Endothelial cell of umbilical vein (primary cell): ENCODE measurements around the gene TSPAN18. TPM values are rescaled to one million over a fixed set of nuclear protein-coding genes. Genes with fewer than 3 reads are reported as not detected.

Experiments
- BruUV-seq: library from RNA; stranded (reverse); fragments of 400-500 nt; replicated peaks from 2 replicates; lab custom pipeline; 2021; lab: Mats Ljungman, UMichigan
- CTCF ChIA-PET: fragments of 300-600, 350-600 bp; sonication (Branson Sonifier 250); formaldehyde crosslinking; loops from one replicate; lab custom pipeline; 2021; ENCODE audit warnings: antibody characterized with exemption, inconsistent platforms; lab: Charles Lee
- POLR2A ChIA-PET: fragments of 300-600, 350-600 bp; sonication (Branson Sonifier 250); formaldehyde crosslinking; loops from one replicate; lab custom pipeline; 2021; ENCODE audit warnings: antibody characterized with exemption, inconsistent platforms; lab: Charles Lee
- DNase-seq: peaks from one replicate; pipeline ENCODE4 v3.0.0-alpha.2; 2011; ENCODE audit warnings: low read depth, low spot score
- FAIRE-seq: peaks from 2 replicates; lab custom pipeline; 2011; peaks lifted over from hg19 to GRCh38; lab: Jason Lieb, UNC
- H2AFZ ChIP-seq: 2 replicates; pipeline ENCODE4 v1.6.0; 2012; ENCODE audit warnings: low read depth, low read length, control low read depth, inconsistent platforms
- H3K27ac ChIP-seq: 2 replicates; pipeline ENCODE4 v1.5.1; 2011; ENCODE audit warnings: low read depth, mild to moderate bottlenecking, control low read depth, low read length, moderate library complexity; ENCODE audit not compliant: insufficient read depth
- H3K27me3 ChIP-seq, 2 experiments: 2 replicates each; pipeline versions ENCODE4 v1.6.0 to v1.6.1; 2011; ENCODE audit warnings: low read length in 2 of 2, mixed read lengths in 1 of 2; ENCODE audit not compliant: control insufficient read depth in 2 of 2, insufficient read depth in 2 of 2
- H3K36me3 ChIP-seq, 2 experiments: 2 replicates in 1 of 2; 3 replicates in 1 of 2; pipeline ENCODE4 v1.5.1; 2011; ENCODE audit warnings: low read length in 2 of 2, mild to moderate bottlenecking in 1 of 2, moderate library complexity in 1 of 2; ENCODE audit not compliant: control insufficient read depth in 2 of 2, insufficient read depth in 2 of 2; ENCODE audit errors: extremely low read depth in 1 of 2
- H3K4me1 ChIP-seq: 3 replicates; pipeline ENCODE4 v1.5.1; 2011; ENCODE audit warnings: mild to moderate bottlenecking, low read length; ENCODE audit not compliant: control insufficient read depth, insufficient read depth; ENCODE audit errors: extremely low read depth
- H3K4me2 ChIP-seq: 2 replicates; pipeline ENCODE4 v1.6.1; 2011; ENCODE audit warnings: low read length, control low read depth, mixed read lengths; ENCODE audit not compliant: insufficient read depth
- H3K4me3 ChIP-seq, 3 experiments: fragments of 200-600 bp in 1 of 3; sonication (generic), shearing (Covaris generic) in 1 of 3; replicated peaks in 1 of 3; 2 replicates each; pipeline ENCODE4 v1.5.1; 2011 to 2016; ENCODE audit warnings: control low read depth in 3 of 3, low read length in 3 of 3, mild to moderate bottlenecking in 2 of 3, inconsistent platforms in 1 of 3, low read depth in 1 of 3, moderate library complexity in 1 of 3; ENCODE audit not compliant: insufficient read depth in 1 of 3
- H3K79me2 ChIP-seq: 2 replicates; pipeline ENCODE4 v1.6.0; 2012; ENCODE audit warnings: low read length, inconsistent platforms; ENCODE audit not compliant: control insufficient read depth, insufficient read depth
- H3K9ac ChIP-seq: replicated peaks from 2 replicates; pipeline ENCODE3; 2011; ENCODE audit warnings: low read length, control low read depth; ENCODE audit not compliant: insufficient read depth; ENCODE audit errors: extremely low read depth
- H3K9me1 ChIP-seq: replicated peaks from 3 replicates; pipeline ENCODE4 v1.6.0; 2011; ENCODE audit warnings: mild to moderate bottlenecking, low read length; ENCODE audit not compliant: control insufficient read depth, insufficient read depth; ENCODE audit errors: extremely low read depth
- H3K9me3 ChIP-seq: replicated peaks from 2 replicates; pipeline ENCODE4 v1.5.1; 2012; ENCODE audit warnings: low read length, inconsistent platforms; ENCODE audit not compliant: control insufficient read depth, insufficient read depth
- H4K20me1 ChIP-seq: replicated peaks from 2 replicates; pipeline ENCODE3; 2011; ENCODE audit warnings: mild to moderate bottlenecking, low read length; ENCODE audit not compliant: control insufficient read depth, insufficient read depth; ENCODE audit errors: extremely low read depth
- EZH2 ChIP-seq: IDR thresholded peaks from 2 replicates; pipeline ENCODE4 v1.6.1; 2012; ENCODE audit warnings: borderline replicate concordance, low read depth, mild to moderate bottlenecking, moderate library complexity, low read length, inconsistent platforms; ENCODE audit not compliant: severe bottlenecking
- FOS ChIP-seq: IDR thresholded peaks from 2 replicates; pipeline ENCODE4 v1.6.1; 2011; ENCODE audit warnings: mild to moderate bottlenecking, low read length, moderate library complexity, borderline replicate concordance; ENCODE audit not compliant: insufficient read depth
- GATA2 ChIP-seq: IDR thresholded peaks from 2 replicates; pipeline ENCODE4 v1.7.0; 2011; ENCODE audit warnings: low read depth, mild to moderate bottlenecking, moderate library complexity, mixed read lengths, low read length; ENCODE audit not compliant: insufficient read length, insufficient read depth
- MAX ChIP-seq: IDR thresholded peaks from 2 replicates; pipeline ENCODE4 v1.6.1; 2011; ENCODE audit not compliant: insufficient read depth, insufficient read length
- MYC ChIP-seq: IDR thresholded peaks from one replicate; pipeline ENCODE4 v1.6.1; 2011; ENCODE audit warnings: mild to moderate bottlenecking, low read depth, low read length
- POLR2A ChIP-seq: IDR thresholded peaks from 2 replicates; pipeline ENCODE4 v1.6.1; 2012; ENCODE audit warnings: low read depth, mild to moderate bottlenecking, control low read depth, low read length
- POLR2AphosphoS5 ChIP-seq: IDR thresholded peaks from 2 replicates; pipeline ENCODE4 v1.6.1; 2012; ENCODE audit warnings: low read depth, mild to moderate bottlenecking, control low read depth, low read length, moderate library complexity; ENCODE audit not compliant: insufficient read depth
- dilution Hi-C: fragments of 300-500 bp; cut with MboI; formaldehyde crosslinking; loops from one replicate; pipeline ENCODE4 v1.15.0; 2019; ENCODE audit warnings: low sequenced_read_pairs; ENCODE audit not compliant: extremely low pct_ligation_motif_present
- intact Hi-C: fragments of 100-400 bp; cut with micrococcal nuclease; formaldehyde crosslinking; loops from one replicate; pipeline ENCODE4 v1.10.0; 2022
- polyA plus RNA-seq, 4 experiments: library from polyadenylated mRNA; depleted of rRNA in 3 of 4; stranded (reverse) in 3 of 4; unstranded in 1 of 4; fragments of >200 nt; gene quantifications; 2 replicates each; pipeline versions ENCODE4 v1.2.1 to v1.2.3, GENCODE V29; 2011 to 2012; ENCODE audit warnings: missing spikeins in 1 of 4
- total RNA-seq: library from RNA; stranded (reverse); gene quantifications from 2 replicates; pipeline ENCODE4 v1.2.3, GENCODE V29; 2021

The TSPAN18 gene
- total and polyA plus RNA-seq, 2 donors (not counting 3 experiments of a cell fraction or from before 2014, with no cell fraction given): 32.2 to 118 TPM

GRCh38 chr11:44787981-44788380 is 61.2 kb downstream of the TSPAN18 start:
- intact Hi-C loops (loop anchor here (5.0 kb wide), 1 partner anchor 74 kb away; no protein-coding TSS in a partner anchor), dilution Hi-C loops (no loop called here)
- no peak overlapping the region for H3K4me2 ChIP-seq
- no peak overlapping the region for H3K9ac ChIP-seq
- peaks cover 15% of the 10 kb centered on the region for H3K4me1 ChIP-seq
- no peak for DNase-seq
- no peaks in the 10 kb centered on the region for H3K9me1 ChIP-seq
- H3K27me3 ChIP-seq: no peaks in the 10 kb centered on the region
- ChIA-PET CTCF (interaction anchor here (1.7 to 3.8 kb wide), 2 partner anchors 13 to 43 kb away, joined by 5 to 29 read pairs; no protein-coding TSS in a partner anchor), POLR2A (no interaction called here)
- FAIRE-seq: no peak
- H4K20me1 ChIP-seq: no peaks in the 10 kb centered on the region
- H3K9me3 ChIP-seq: no peaks in the 10 kb centered on the region
- H3K27ac ChIP-seq: no peak overlapping the region
- no TSS peak for BruUV-seq
- no peak overlapping the region for H2AFZ ChIP-seq
- H3K79me2 ChIP-seq: no peaks in the 10 kb centered on the region
- no peaks in the 10 kb centered on the region for H3K36me3 ChIP-seq
- H3K4me3 ChIP-seq: no peak overlapping the region
- TF ChIP-seq POLR2AphosphoS5 (no peak), FOS (no peak), MAX (no peak), POLR2A (no peak), MYC (no peak), GATA2 (no peak), EZH2 (no peak)
